ENCODE data around the gene NEO1. TPM values are rescaled to one million over a fixed set of nuclear protein-coding genes. Genes with fewer than 3 reads are reported as not detected.

The NEO1 gene
- total and polyA plus RNA-seq, 2 of the 13 experiments (the other 11 are each of a cell fraction or from before 2014, with no cell fraction given), result 8.4 to 11.0 TPM

- TF ChIP-seq MATR3 (CRISPR knock-in tag; IDR thresholded peaks at IDR 0.05), result no peak
- TF ChIP-seq JUN (CRISPR knock-in tag; IDR thresholded peaks at IDR 0.05), result no peak
- TF ChIP-seq ZNF317 (CRISPR knock-in tag; IDR thresholded peaks at IDR 0.05), result peak; percentile 45; the same call in 1 of the 2 replicates
- TF ChIP-seq SATB2 (CRISPR knock-in tag; IDR thresholded peaks at IDR 0.05), result peak; percentile 87
- TF ChIP-seq ZBTB42 (CRISPR knock-in tag; IDR thresholded peaks at IDR 0.05), result 0 out of 2 replicates have a peak, but pooled peaks have one; percentile 37
- no peak for TF ChIP-seq E2F1 (CRISPR knock-in tag; IDR thresholded peaks at IDR 0.05)
- TF ChIP-seq POLR2AphosphoS5 (IDR thresholded peaks at IDR 0.05; ENCODE audit: low read depth, low read length), result no peak
- no peak for TF ChIP-seq PHF21A (CRISPR knock-in tag; IDR thresholded peaks at IDR 0.05)
- TF ChIP-seq THYN1 (CRISPR knock-in tag; IDR thresholded peaks at IDR 0.05; ENCODE audit: borderline replicate concordance, low read depth), result no peak
- no peak for TF ChIP-seq ZBTB2 (CRISPR knock-in tag; IDR thresholded peaks at IDR 0.05; ENCODE audit: low read depth)
- peak; percentile 56; the same call in 1 of the 2 replicates for TF ChIP-seq FOXM1 (CRISPR knock-in tag; IDR thresholded peaks at IDR 0.05)
- TF ChIP-seq ZNF580 (CRISPR knock-in tag; IDR thresholded peaks at IDR 0.05; ENCODE audit: borderline replicate concordance, low read depth), result peak; percentile 79; the same call in 1 of the 2 replicates
- no peak for TF ChIP-seq SP5 (CRISPR knock-in tag; IDR thresholded peaks at IDR 0.05; ENCODE audit: borderline replicate concordance, low read depth)
- no peak for TF ChIP-seq RFXANK (CRISPR knock-in tag; IDR thresholded peaks at IDR 0.05)
- no peak for TF ChIP-seq RNF219 (CRISPR knock-in tag; IDR thresholded peaks at IDR 0.05)
- no peak for TF ChIP-seq TP53 (CRISPR knock-in tag; conservative IDR thresholded peaks at IDR 0.05)
- no peak for TF ChIP-seq TFDP2 (CRISPR knock-in tag; IDR thresholded peaks at IDR 0.05)
- peak; percentile 63; the same call in 1 of the 2 replicates for TF ChIP-seq PRDM10 (CRISPR knock-in tag; IDR thresholded peaks at IDR 0.05; ENCODE audit: low read depth)
- no peak for TF ChIP-seq HNRNPLL (IDR thresholded peaks at IDR 0.05; ENCODE audit: low read depth, low read length, poor library complexity, severe bottlenecking)
- peak; percentile 74; the same call in 1 of the 2 replicates for TF ChIP-seq HOXA9 (CRISPR knock-in tag; IDR thresholded peaks at IDR 0.05; ENCODE audit: borderline replicate concordance)
These were observed 294.6 kb downstream of the NEO1 start (continued) for GRCh38 chr15:73346735-73347312.
